Keratinocyte (primary cell): ENCODE measurements around the gene CDCA7. TPM values are rescaled to one million over a fixed set of nuclear protein-coding genes. Genes with fewer than 3 reads are reported as not detected.

Experiments used
- DNase-seq: peaks from one replicate; pipeline ENCODE4 v3.0.0-alpha.2; 2011; ENCODE audit warnings: low read depth, missing footprints, low spot score
- FAIRE-seq: peaks from 2 replicates; lab custom pipeline; 2011; peaks lifted over from hg19 to GRCh38; lab: Jason Lieb, UNC
- H2AFZ ChIP-seq: 2 replicates; pipeline ENCODE4 v1.6.0; 2012; ENCODE audit warnings: low read length, control low read depth, inconsistent platforms; ENCODE audit not compliant: control insufficient read depth
- H3K27ac ChIP-seq: 2 replicates; pipeline ENCODE4 v1.5.1; 2011; ENCODE audit warnings: low read length; ENCODE audit not compliant: control insufficient read depth, insufficient read depth
- H3K27me3 ChIP-seq: 3 replicates; pipeline ENCODE4 v1.6.0; 2011; ENCODE audit warnings: low read length; ENCODE audit not compliant: control insufficient read depth, insufficient read depth; ENCODE audit errors: extremely low read depth
- H3K36me3 ChIP-seq, 2 experiments: 2 replicates in 1 of 2; 3 replicates in 1 of 2; pipeline ENCODE4 v1.5.1; 2011; ENCODE audit warnings: low read length in 2 of 2, mild to moderate bottlenecking in 1 of 2; ENCODE audit not compliant: control insufficient read depth in 2 of 2, insufficient read depth in 2 of 2; ENCODE audit errors: extremely low read depth in 1 of 2
- H3K4me1 ChIP-seq: 3 replicates; pipeline ENCODE4 v1.5.1; 2011; ENCODE audit warnings: low read length; ENCODE audit not compliant: control insufficient read depth, insufficient read depth; ENCODE audit errors: extremely low read depth
- H3K4me2 ChIP-seq: 3 replicates; pipeline ENCODE4 v1.6.0; 2011; ENCODE audit warnings: low read depth, low read length; ENCODE audit not compliant: control insufficient read depth, insufficient read depth; ENCODE audit errors: extremely low read depth
- H3K4me3 ChIP-seq, 3 experiments: fragments of 200-600 bp in 1 of 3; sonication (generic) in 1 of 3; 2 replicates in 2 of 3; 3 replicates in 1 of 3; pipeline ENCODE4 v1.5.1; 2011 to 2016; ENCODE audit warnings: low read length in 3 of 3, mild to moderate bottlenecking in 3 of 3, control low read depth in 2 of 3, inconsistent platforms in 1 of 3, low read depth in 1 of 3, mixed read lengths in 1 of 3, mixed run types in 1 of 3, moderate library complexity in 1 of 3; ENCODE audit not compliant: control insufficient read depth in 2 of 3, insufficient read depth in 2 of 3; ENCODE audit errors: extremely low read depth in 1 of 3
- H3K79me2 ChIP-seq: 2 replicates; pipeline ENCODE4 v1.6.0; 2012; ENCODE audit warnings: low read length; ENCODE audit not compliant: control insufficient read depth, insufficient read depth
- H3K9ac ChIP-seq: 3 replicates; pipeline ENCODE4 v1.6.0; 2011; ENCODE audit warnings: low read length; ENCODE audit not compliant: control insufficient read depth, insufficient read depth; ENCODE audit errors: extremely low read depth
- H3K9me1 ChIP-seq: 3 replicates; pipeline ENCODE4 v1.6.0; 2011; ENCODE audit warnings: low read length; ENCODE audit not compliant: control insufficient read depth, insufficient read depth; ENCODE audit errors: extremely low read depth
- H3K9me3 ChIP-seq: 2 replicates; pipeline ENCODE4 v1.5.1; 2012; ENCODE audit warnings: low read depth, low read length; ENCODE audit not compliant: control insufficient read depth
- H4K20me1 ChIP-seq: 3 replicates; pipeline ENCODE4 v1.6.0; 2011; ENCODE audit warnings: low read length; ENCODE audit not compliant: control insufficient read depth, insufficient read depth; ENCODE audit errors: extremely low read depth
- CTCF ChIP-seq, 3 experiments: IDR thresholded peaks in 1 of 3; conservative IDR thresholded peaks in 1 of 3; optimal IDR thresholded peaks in 1 of 3; 2 replicates in 2 of 3; 3 replicates in 1 of 3; pipeline versions ENCODE3 to v1.5.1; 2011; ENCODE audit warnings: low read length in 3 of 3, mild to moderate bottlenecking in 3 of 3, moderate library complexity in 2 of 3, control low read depth in 1 of 3, inconsistent platforms in 1 of 3; ENCODE audit not compliant: insufficient read depth in 2 of 3; ENCODE audit errors: extremely low read depth in 1 of 3
- EZH2 ChIP-seq: IDR thresholded peaks from one replicate; pipeline ENCODE4 v1.6.1; 2012; ENCODE audit warnings: inconsistent platforms, mild to moderate bottlenecking, low read length, moderate library complexity
- dilution Hi-C: fragments of 300-500 bp; cut with MboI; formaldehyde crosslinking; loops from one replicate; pipeline ENCODE4 v1.7.0; 2020; ENCODE audit warnings: low sequenced_read_pairs; ENCODE audit not compliant: extremely low pct_ligation_motif_present
- polyA plus RNA-seq, 5 experiments: library from polyadenylated mRNA; depleted of rRNA in 3 of 5; stranded (reverse) in 3 of 5; stranded (forward) in 1 of 5; unstranded in 1 of 5; fragments of >200 nt; gene quantifications; 1 replicate in 1 of 5; 2 replicates in 3 of 5; 3 replicates in 1 of 5; pipeline versions ENCODE4 v1.2.1 to v1.2.3, GENCODE V29; 2011 to 2012; ENCODE audit warnings: missing spikeins in 2 of 5, low read depth in 1 of 5, low replicate concordance in 1 of 5

The CDCA7 gene
- polyA plus RNA-seq, 1 donor (not counting 4 experiments of a cell fraction or from before 2014, with no cell fraction given), result 30.9 TPM

GRCh38 chr2:173359231-173359630, 4.6 kb downstream of the CDCA7 start:
- no peak overlapping the region for H3K4me3 ChIP-seq
- no peak overlapping the region for H3K27ac ChIP-seq
- H3K36me3 ChIP-seq, result peaks cover 0 to 16% of the 10 kb centered on the region in 2 experiments
- no peaks in the 10 kb centered on the region for H3K9me1 ChIP-seq
- no peak overlapping the region for H2AFZ ChIP-seq
- H3K4me1 ChIP-seq, result peaks cover 14% of the 10 kb centered on the region
- no peak for DNase-seq
- H3K9ac ChIP-seq, result no peak overlapping the region
- no peak overlapping the region for H3K4me2 ChIP-seq
- no peaks in the 10 kb centered on the region for H3K27me3 ChIP-seq
- H3K9me3 ChIP-seq, result no peaks in the 10 kb centered on the region
- no peak for FAIRE-seq
- no peak for TF ChIP-seq CTCF (optimal IDR thresholded peaks at IDR 0.05 in 1 of 3, IDR thresholded peaks at IDR 0.05 in 1 of 3, conservative IDR thresholded peaks at IDR 0.05 in 1 of 3; ENCODE audit: extremely low read depth in 1 of 3, insufficient read depth in 2 of 3, low read length in 3 of 3)
- no peak for TF ChIP-seq EZH2
- peaks cover 3% of the 10 kb centered on the region for H4K20me1 ChIP-seq
- dilution Hi-C loops, result no loop called here
- H3K79me2 ChIP-seq, result peaks cover 62% of the 10 kb centered on the region

GRCh38 chr2:173370198-173370597, 15.5 kb downstream of the CDCA7 start:
- Histone ChIP-seq H3K36me3 (peaks cover 0 to 10% of the 10 kb centered on the region in 2 experiments), H3K4me1 (no peaks in the 10 kb centered on the region), H3K4me3 (no peak overlapping the region), H4K20me1 (no peaks in the 10 kb centered on the region), H3K79me2 (no peaks in the 10 kb centered on the region), H3K27ac (no peak overlapping the region), H3K9me1 (no peaks in the 10 kb centered on the region), H3K4me2 (no peak overlapping the region), H2AFZ (no peak overlapping the region), H3K9me3 (no peaks in the 10 kb centered on the region), H3K27me3 (no peaks in the 10 kb centered on the region), H3K9ac (no peak overlapping the region)
- dilution Hi-C loops, result no loop called here
- FAIRE-seq (no peak), DNase-seq (no peak)
- TF ChIP-seq CTCF (optimal IDR thresholded peaks at IDR 0.05 in 1 of 3, IDR thresholded peaks at IDR 0.05 in 1 of 3, conservative IDR thresholded peaks at IDR 0.05 in 1 of 3; ENCODE audit: extremely low read depth in 1 of 3, insufficient read depth in 2 of 3, low read length in 3 of 3) (no peak), EZH2 (no peak)
